ENCODE data around the gene HSF5.
"Not testable (repeated sequence)": the region's sequence is repeated elsewhere in the genome, so short reads cannot be mapped to it uniquely, and the experiment has no call there.

HSF5 gene

GRCh38 chr17:58516644-58517377, 28.6 kb upstream of the HSF5 start:
- DNase-seq (ENCODE audit: low read depth in 3 of 3): no peak

GRCh38 chr17:58515286-58515685, 27.1 kb upstream of the HSF5 start:
- DNase-seq (ENCODE audit: low read depth in 3 of 3): no peak

GRCh38 chr17:58514770-58515157, 26.6 kb upstream of the HSF5 start:
- no peak for DNase-seq (ENCODE audit: low read depth in 3 of 3)

- peak; percentile 52 to 62 (median 61) for DNase-seq (ENCODE audit: low read depth in 3 of 3)
These were observed 26.0 kb upstream of the HSF5 start, which contains the start of gene MTMR4 for GRCh38 chr17:58513965-58514769. MTMR4 (minus strand) TSS chr17:58514638; CDS start chr17:58514407, 231 bp downstream.

GRCh38 chr17:58513267-58513964, 25.2 kb upstream of the HSF5 start:
- DNase-seq (ENCODE audit: low read depth in 3 of 3): no peak

GRCh38 chr17:58510075-58510474, 21.9 kb upstream of the HSF5 start:
- DNase-seq (ENCODE audit: low read depth in 3 of 3): no peak

- no peak for DNase-seq (ENCODE audit: low read depth in 3 of 3)
These were observed 20.3 kb upstream of the HSF5 start for GRCh38 chr17:58508341-58509067.

- DNase-seq (ENCODE audit: low read depth in 3 of 3): no peak
These were observed 19.0 kb upstream of the HSF5 start for GRCh38 chr17:58507123-58507634.

- no peak for DNase-seq (ENCODE audit: low read depth in 3 of 3)
These were observed 18.3 kb upstream of the HSF5 start for GRCh38 chr17:58506354-58507080.

- DNase-seq (ENCODE audit: low read depth in 3 of 3): no peak
These were observed 16.7 kb upstream of the HSF5 start for GRCh38 chr17:58504826-58505351.

GRCh38 chr17:58503866-58504265, 15.7 kb upstream of the HSF5 start:
- DNase-seq (ENCODE audit: low read depth in 3 of 3): no peak

- not testable (repeated sequence) for DNase-seq (ENCODE audit: low read depth in 3 of 3)
These were observed 14.9 kb upstream of the HSF5 start for GRCh38 chr17:58503134-58503533.

GRCh38 chr17:58501451-58501850, 13.2 kb upstream of the HSF5 start:
- DNase-seq (ENCODE audit: low read depth in 3 of 3): no peak

GRCh38 chr17:58498177-58498828, 10.1 kb upstream of the HSF5 start:
- no peak for DNase-seq (ENCODE audit: low read depth in 3 of 3)

- no peak for DNase-seq (ENCODE audit: low read depth in 3 of 3)
These were observed 5.3 kb upstream of the HSF5 start for GRCh38 chr17:58493506-58493905.

- no peak for DNase-seq (ENCODE audit: low read depth in 3 of 3)
These were observed 4.3 kb upstream of the HSF5 start for GRCh38 chr17:58492238-58493121.

- no peak for DNase-seq (ENCODE audit: low read depth in 3 of 3)
These were observed 3.4 kb upstream of the HSF5 start for GRCh38 chr17:58491510-58492045.

- DNase-seq (ENCODE audit: low read depth in 3 of 3): no peak
These were observed 251 bp upstream of the HSF5 start for GRCh38 chr17:58488428-58488890.

- no peak for DNase-seq (ENCODE audit: low read depth in 3 of 3)
These were observed 3.6 kb downstream of the HSF5 start for GRCh38 chr17:58484600-58484999.

All from stimulated activated CD4-positive, alpha-beta T cell treated with anti-CD3 and anti-CD28 coated beads, TNF-alpha, amount 100 ng/mL, for 4 hours (primary cell).